Amygdala (tissue), 56 donors: Measurements from ENCODE around the gene RRP1B.
A peak's percentile ranks its signal among the peaks of the same experiment; 100 is the strongest.

ENCODE experiments used
- DNase-seq, 56 donors: peaks; one replicate each; lab custom pipeline; 2025; lab: John Stamatoyannopoulos, UW

The RRP1B gene

GRCh38 chr21:43719748-43720538, 60.6 kb downstream of the RRP1B start:
- no peak for DNase-seq

GRCh38 chr21:43720539-43721166, 61.3 kb downstream of the RRP1B start:
- no peak for DNase-seq

GRCh38 chr21:43721206-43721605, 61.8 kb downstream of the RRP1B start:
- no peak for DNase-seq

GRCh38 chr21:43721939-43722338, 62.6 kb downstream of the RRP1B start:
- no peak for DNase-seq

- no peak for DNase-seq
These were observed 64.3 kb downstream of the RRP1B start for GRCh38 chr21:43723648-43724047.

GRCh38 chr21:43726686-43727518, 67.5 kb downstream of the RRP1B start:
- peak in 11 of 56 donors; percentile 46 to 71 (median 54) for DNase-seq

GRCh38 chr21:43727519-43728153, 68.3 kb downstream of the RRP1B start:
- DNase-seq = peak in 22 of 56 donors; percentile 17 to 71 (median 48)

GRCh38 chr21:43728154-43728466, 68.8 kb downstream of the RRP1B start:
- DNase-seq = peak in 1 of 56 donors; percentile 51

GRCh38 chr21:43728467-43729390, 69.4 kb downstream of the RRP1B start:
- peak in 55 of 56 donors; percentile 24 to 98 (median 84) for DNase-seq

- no peak for DNase-seq
These were observed 72.1 kb downstream of the RRP1B start for GRCh38 chr21:43731476-43731875.

GRCh38 chr21:43731891-43732711, 72.7 kb downstream of the RRP1B start:
- DNase-seq = peak in 36 of 56 donors; percentile 19 to 77 (median 51)

- no peak for DNase-seq
These were observed 73.7 kb downstream of the RRP1B start for GRCh38 chr21:43733060-43733459.

GRCh38 chr21:43733529-43734071, 74.2 kb downstream of the RRP1B start:
- DNase-seq = peak in 15 of 56 donors; percentile 15 to 68 (median 37)

GRCh38 chr21:43734131-43734927, 75.0 kb downstream of the RRP1B start:
- DNase-seq = no peak

- DNase-seq = peak in 23 of 56 donors; percentile 28 to 72 (median 51)
These were observed 75.5 kb downstream of the RRP1B start for GRCh38 chr21:43734928-43735229.

GRCh38 chr21:43735236-43736091, 76.1 kb downstream of the RRP1B start:
- DNase-seq = peak in 1 of 56 donors; percentile 42
